HG02678 (cell line): ENCODE results near the gene NUDT6.
A peak's percentile ranks its signal among the peaks of the same experiment; 100 is the strongest.
"Not testable (repeated sequence)": the region's sequence is repeated elsewhere in the genome, so short reads cannot be mapped to it uniquely, and the experiment has no call there.

Experiments used
- ATAC-seq: cut with Tn5 transposase; IDR thresholded peaks from one replicate; pipeline ENCODE4 v1.9.1; 2021; ENCODE audit warnings: mild to moderate bottlenecking, moderate library complexity; ENCODE audit not compliant: unreplicated experiment

Gene NUDT6

GRCh38 chr4:122921971-122922876, at the start of gene NUDT6:
NUDT6 (minus strand) TSS chr4:122922597; CDS start chr4:122922572, 25 bp downstream.
- peak; percentile 71 for ATAC-seq

GRCh38 chr4:122968227-122968812, 45.9 kb upstream of the NUDT6 start:
- no peak for ATAC-seq

- ATAC-seq, result no peak
These were observed 44.8 kb upstream of the NUDT6 start for GRCh38 chr4:122967231-122967630.

- no peak for ATAC-seq
These were observed 43.8 kb upstream of the NUDT6 start for GRCh38 chr4:122966201-122966600.

- no peak for ATAC-seq
These were observed 40.8 kb upstream of the NUDT6 start for GRCh38 chr4:122963216-122963615.

- ATAC-seq, result no peak
These were observed 38.2 kb upstream of the NUDT6 start for GRCh38 chr4:122960611-122961000.

- ATAC-seq, result no peak
These were observed 37.7 kb upstream of the NUDT6 start for GRCh38 chr4:122959981-122960610.

- ATAC-seq, result no peak
These were observed 37.0 kb upstream of the NUDT6 start for GRCh38 chr4:122959441-122959840.

- ATAC-seq, result no peak
These were observed 36.1 kb upstream of the NUDT6 start for GRCh38 chr4:122958505-122958904.

- ATAC-seq, result no peak
These were observed 31.5 kb upstream of the NUDT6 start for GRCh38 chr4:122953924-122954323.

- ATAC-seq, result no peak
These were observed 29.6 kb upstream of the NUDT6 start for GRCh38 chr4:122952028-122952427.

GRCh38 chr4:122948671-122949070, 26.3 kb upstream of the NUDT6 start:
- no peak for ATAC-seq

- ATAC-seq, result no peak
These were observed 23.7 kb upstream of the NUDT6 start for GRCh38 chr4:122946142-122946541.

GRCh38 chr4:122945136-122945535, 22.7 kb upstream of the NUDT6 start:
- ATAC-seq, result not testable (repeated sequence)

- no peak for ATAC-seq
These were observed 10.4 kb upstream of the NUDT6 start for GRCh38 chr4:122932763-122933162.

- no peak for ATAC-seq
These were observed 8.5 kb upstream of the NUDT6 start for GRCh38 chr4:122930862-122931261.

GRCh38 chr4:122928930-122929329, 6.5 kb upstream of the NUDT6 start:
- no peak for ATAC-seq

GRCh38 chr4:122922877-122923511, 597 bp upstream of the NUDT6 start:
- peak; percentile 97 for ATAC-seq

- no peak for ATAC-seq
These were observed 1.1 kb downstream of the NUDT6 start for GRCh38 chr4:122921300-122921699.

- ATAC-seq, result no peak
These were observed 1.9 kb downstream of the NUDT6 start for GRCh38 chr4:122920473-122920872.

GRCh38 chr4:122917731-122918130, 4.7 kb downstream of the NUDT6 start:
- ATAC-seq, result no peak
